ENCODE results near the gene RGS12.
A peak's percentile ranks its signal among the peaks of the same experiment; 100 is the strongest.

RGS12 gene

DNA sequence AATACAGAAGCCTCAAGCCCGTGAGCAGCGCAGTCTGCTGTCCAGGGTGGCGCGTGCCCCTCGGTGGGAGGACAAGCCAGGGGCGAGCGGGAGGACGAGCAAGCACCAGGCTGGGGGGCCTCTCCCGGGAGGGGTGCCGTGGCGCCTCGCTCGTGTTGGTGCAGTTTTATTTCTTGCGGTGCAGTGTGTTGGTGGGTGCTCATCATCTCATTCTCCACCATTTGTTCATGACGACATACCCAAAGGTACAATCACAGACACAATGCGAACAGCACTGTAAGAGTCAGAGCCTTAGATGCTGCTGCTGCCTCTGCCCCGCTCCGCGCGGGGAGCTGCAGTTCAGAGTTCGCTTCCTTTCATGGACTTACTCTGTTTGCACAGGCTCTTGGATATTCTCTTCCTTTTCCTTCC is 30.3 kb downstream of the RGS12 start:
- Histone ChIP-seq H3K4me3 (ENCODE audit: low read length) (no peak overlapping the region), H3K4me2 (ENCODE audit: low read length) (no peak overlapping the region), H3K27ac (ENCODE audit: low read depth, low read length) (no peak overlapping the region), H2BK5ac (ENCODE audit: low read length) (no peak overlapping the region), H3K23ac (ENCODE audit: low read length) (no peak overlapping the region), H2BK15ac (replicated peaks; ENCODE audit: low read depth) (no peak overlapping the region), H2BK120ac (ENCODE audit: low read depth, low read length) (no peak overlapping the region), H3K79me1 (ENCODE audit: low read length) (peaks cover 6% of the 10 kb centered on the region), H3K4me1 (ENCODE audit: control insufficient read depth, low read depth, low read length) (no peaks in the 10 kb centered on the region), H3K4ac (ENCODE audit: low read depth, low read length) (no peak overlapping the region), H2AK5ac (ENCODE audit: low read length) (no peak overlapping the region), H3K9ac (ENCODE audit: low read length) (no peak overlapping the region), H3K36me3 (ENCODE audit: control insufficient read depth, insufficient read depth, low read length) (no peaks in the 10 kb centered on the region), H4K5ac (ENCODE audit: low read length) (no peak overlapping the region), H3K79me2 (ENCODE audit: control insufficient read depth, insufficient read depth, low read length) (no peaks in the 10 kb centered on the region), H3K56ac (ENCODE audit: low read length) (no peak overlapping the region), H4K8ac (ENCODE audit: low read depth, low read length) (no peak overlapping the region), H3K18ac (ENCODE audit: low read length) (no peak overlapping the region), H3K27me3 (ENCODE audit: insufficient read depth, low read length, poor library complexity) (no peaks in the 10 kb centered on the region)
- DNase-seq, result no peak
- no CpG with 5 or more reads among the region's 21 CpGs for WGBS (ENCODE audit: extremely low coverage, insufficient coverage, low lambda C conversion rate)

DNA sequence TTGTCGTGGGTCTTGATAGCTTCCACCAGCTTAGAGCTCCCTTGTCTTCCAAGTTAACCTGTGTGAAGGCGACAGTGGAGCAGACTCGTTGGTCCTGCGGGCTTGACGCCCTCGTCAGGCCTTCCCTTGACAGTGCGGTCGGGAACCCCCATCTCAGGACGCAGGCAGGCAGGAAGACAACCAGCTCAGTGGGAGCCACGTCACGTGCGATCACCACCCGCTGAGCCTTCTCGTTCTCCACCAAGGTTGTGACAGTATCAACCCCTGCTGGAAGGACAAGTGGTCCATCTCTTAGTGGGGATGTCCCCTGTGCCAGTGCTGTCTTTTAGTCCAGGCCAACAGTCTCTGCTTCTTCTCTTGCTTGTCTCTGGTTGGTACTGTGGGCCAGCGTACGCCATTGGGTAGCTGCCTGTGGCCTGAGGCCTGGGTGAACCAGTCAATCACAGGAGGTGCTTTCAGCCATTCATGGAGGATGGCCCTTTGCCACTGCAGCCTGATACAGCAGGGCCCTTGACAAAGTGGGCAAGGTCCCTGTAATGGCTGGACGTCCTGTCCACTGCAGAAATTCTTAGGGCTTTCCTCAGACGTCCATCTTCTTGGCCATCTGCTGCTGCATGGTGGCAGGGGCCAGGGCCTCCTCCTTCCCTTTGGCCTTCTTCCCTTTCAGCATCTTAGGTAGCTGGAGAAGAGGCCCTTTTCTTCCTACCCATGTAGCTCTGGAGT is 31.4 kb downstream of the RGS12 start:
- Histone ChIP-seq H3K27ac (ENCODE audit: low read depth, low read length) (no peak overlapping the region), H2BK15ac (replicated peaks; ENCODE audit: low read depth) (no peak overlapping the region), H3K4me1 (ENCODE audit: control insufficient read depth, low read depth, low read length) (no peaks in the 10 kb centered on the region), H3K4me2 (ENCODE audit: low read length) (no peak overlapping the region), H4K5ac (ENCODE audit: low read length) (no peak overlapping the region), H3K18ac (ENCODE audit: low read length) (no peak overlapping the region), H3K56ac (ENCODE audit: low read length) (no peak overlapping the region), H2AK5ac (ENCODE audit: low read length) (no peak overlapping the region), H3K4me3 (ENCODE audit: low read length) (no peak overlapping the region), H4K8ac (ENCODE audit: low read depth, low read length) (no peak overlapping the region), H3K23ac (ENCODE audit: low read length) (no peak overlapping the region), H3K27me3 (ENCODE audit: insufficient read depth, low read length, poor library complexity) (no peaks in the 10 kb centered on the region), H3K36me3 (ENCODE audit: control insufficient read depth, insufficient read depth, low read length) (no peaks in the 10 kb centered on the region), H2BK5ac (ENCODE audit: low read length) (no peak overlapping the region), H3K9ac (ENCODE audit: low read length) (no peak overlapping the region), H3K79me2 (ENCODE audit: control insufficient read depth, insufficient read depth, low read length) (no peaks in the 10 kb centered on the region), H3K4ac (ENCODE audit: low read depth, low read length) (no peak overlapping the region), H3K79me1 (ENCODE audit: low read length) (peaks cover 6% of the 10 kb centered on the region), H2BK120ac (ENCODE audit: low read depth, low read length) (no peak overlapping the region)
- DNase-seq, result peak; percentile 87
- WGBS (ENCODE audit: extremely low coverage, insufficient coverage, low lambda C conversion rate), result no CpG with 5 or more reads among the region's 18 CpGs

DNA sequence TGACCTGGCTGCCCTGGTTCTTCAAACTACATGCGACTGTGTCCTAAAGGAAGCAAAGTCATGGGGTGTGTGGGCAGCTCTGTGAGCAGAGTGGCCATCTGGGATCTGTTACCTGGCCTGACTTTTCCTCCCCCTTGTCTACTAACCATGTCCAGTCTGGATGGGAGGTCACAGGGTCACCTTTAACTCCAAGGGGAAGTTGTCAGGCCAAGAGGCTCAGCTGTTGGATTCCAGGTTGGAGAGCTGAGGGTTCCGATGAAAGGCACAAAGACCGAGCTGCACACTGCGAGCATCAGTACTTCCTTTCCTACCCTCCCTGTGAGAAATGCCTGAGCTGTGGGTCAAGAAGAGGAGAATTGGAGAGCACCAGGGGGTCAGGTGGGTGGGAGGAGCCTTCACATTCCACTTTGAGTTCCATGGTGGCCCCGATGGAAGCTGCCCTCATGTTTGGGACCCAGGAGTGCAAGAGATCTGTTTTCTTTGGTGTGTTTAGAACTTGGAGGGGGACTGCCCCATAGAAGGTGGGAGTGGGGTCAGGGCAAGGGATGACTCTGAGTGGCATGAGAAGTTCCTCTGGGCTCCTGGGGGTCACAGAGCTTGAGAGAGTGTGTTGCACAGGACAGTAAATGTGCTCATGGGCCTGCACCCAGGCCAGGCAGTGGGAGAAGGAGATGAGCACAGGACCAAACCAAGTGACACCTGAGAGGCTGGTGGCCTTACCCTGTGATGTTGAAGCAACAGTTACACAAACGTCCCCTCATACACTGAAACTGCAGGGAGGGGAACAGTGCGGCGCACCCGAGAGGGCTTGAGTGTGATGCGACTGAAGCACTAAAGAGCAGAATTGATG is 36.2 kb downstream of the RGS12 start:
- no peak overlapping the region for H2BK120ac ChIP-seq (ENCODE audit: low read depth, low read length)
- no peak overlapping the region for H3K23ac ChIP-seq (ENCODE audit: low read length)
- H3K4ac ChIP-seq (ENCODE audit: low read depth, low read length), result no peak overlapping the region
- H4K5ac ChIP-seq (ENCODE audit: low read length), result no peak overlapping the region
- peaks cover 2% of the 10 kb centered on the region for H3K79me1 ChIP-seq (ENCODE audit: low read length)
- no peak overlapping the region for H2AK5ac ChIP-seq (ENCODE audit: low read length)
- H3K27ac ChIP-seq (ENCODE audit: low read depth, low read length), result no peak overlapping the region
- H3K4me2 ChIP-seq (ENCODE audit: low read length), result no peak overlapping the region
- H2BK15ac ChIP-seq (replicated peaks; ENCODE audit: low read depth), result no peak overlapping the region
- H3K56ac ChIP-seq (ENCODE audit: low read length), result no peak overlapping the region
- H3K18ac ChIP-seq (ENCODE audit: low read length), result no peak overlapping the region
- no peaks in the 10 kb centered on the region for H3K79me2 ChIP-seq (ENCODE audit: control insufficient read depth, insufficient read depth, low read length)
- H3K27me3 ChIP-seq (ENCODE audit: insufficient read depth, low read length, poor library complexity), result no peaks in the 10 kb centered on the region
- H3K36me3 ChIP-seq (ENCODE audit: control insufficient read depth, insufficient read depth, low read length), result no peaks in the 10 kb centered on the region
- no peak overlapping the region for H4K8ac ChIP-seq (ENCODE audit: low read depth, low read length)
- no peak overlapping the region for H2BK5ac ChIP-seq (ENCODE audit: low read length)
- H3K4me1 ChIP-seq (ENCODE audit: control insufficient read depth, low read depth, low read length), result peaks cover 3% of the 10 kb centered on the region
- DNase-seq, result no peak
- no CpG with 5 or more reads among the region's 10 CpGs for WGBS (ENCODE audit: extremely low coverage, insufficient coverage, low lambda C conversion rate)
- no peak overlapping the region for H3K9ac ChIP-seq (ENCODE audit: low read length)
- no peak overlapping the region for H3K4me3 ChIP-seq (ENCODE audit: low read length)

DNA sequence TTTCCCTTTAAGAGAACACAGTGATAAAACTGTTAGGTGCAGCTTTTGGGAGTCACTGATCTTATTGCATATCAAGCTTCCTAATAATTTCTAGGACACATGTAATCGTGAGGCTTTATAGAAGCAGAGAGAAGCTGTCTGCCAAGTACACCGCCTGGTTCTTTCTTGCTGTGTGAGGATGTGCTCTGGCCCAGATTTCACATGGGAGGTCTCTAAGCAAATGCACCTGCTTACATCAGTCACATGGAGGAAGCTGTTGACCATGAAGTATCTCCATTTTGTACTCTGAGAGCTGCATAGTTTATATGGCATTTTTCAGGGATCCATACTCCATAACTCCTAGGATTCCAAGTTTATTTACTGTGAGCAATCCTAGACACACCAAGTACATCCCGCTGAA is 37.1 kb downstream of the RGS12 start:
- Histone ChIP-seq H3K56ac (ENCODE audit: low read length) (no peak overlapping the region), H3K4me3 (ENCODE audit: low read length) (no peak overlapping the region), H4K8ac (ENCODE audit: low read depth, low read length) (no peak overlapping the region), H2AK5ac (ENCODE audit: low read length) (no peak overlapping the region), H4K5ac (ENCODE audit: low read length) (no peak overlapping the region), H2BK5ac (ENCODE audit: low read length) (no peak overlapping the region), H3K4me1 (ENCODE audit: control insufficient read depth, low read depth, low read length) (peaks cover 3% of the 10 kb centered on the region), H3K4ac (ENCODE audit: low read depth, low read length) (no peak overlapping the region), H2BK15ac (replicated peaks; ENCODE audit: low read depth) (no peak overlapping the region), H3K23ac (ENCODE audit: low read length) (no peak overlapping the region), H3K9ac (ENCODE audit: low read length) (no peak overlapping the region), H2BK120ac (ENCODE audit: low read depth, low read length) (no peak overlapping the region), H3K79me1 (ENCODE audit: low read length) (peaks cover 2% of the 10 kb centered on the region), H3K27me3 (ENCODE audit: insufficient read depth, low read length, poor library complexity) (no peaks in the 10 kb centered on the region), H3K4me2 (ENCODE audit: low read length) (no peak overlapping the region), H3K27ac (ENCODE audit: low read depth, low read length) (no peak overlapping the region), H3K18ac (ENCODE audit: low read length) (no peak overlapping the region), H3K36me3 (ENCODE audit: control insufficient read depth, insufficient read depth, low read length) (no peaks in the 10 kb centered on the region), H3K79me2 (ENCODE audit: control insufficient read depth, insufficient read depth, low read length) (no peaks in the 10 kb centered on the region)
- no CpG with 5 or more reads among the region's 3 CpGs for WGBS (ENCODE audit: extremely low coverage, insufficient coverage, low lambda C conversion rate)
- no peak for DNase-seq

DNA sequence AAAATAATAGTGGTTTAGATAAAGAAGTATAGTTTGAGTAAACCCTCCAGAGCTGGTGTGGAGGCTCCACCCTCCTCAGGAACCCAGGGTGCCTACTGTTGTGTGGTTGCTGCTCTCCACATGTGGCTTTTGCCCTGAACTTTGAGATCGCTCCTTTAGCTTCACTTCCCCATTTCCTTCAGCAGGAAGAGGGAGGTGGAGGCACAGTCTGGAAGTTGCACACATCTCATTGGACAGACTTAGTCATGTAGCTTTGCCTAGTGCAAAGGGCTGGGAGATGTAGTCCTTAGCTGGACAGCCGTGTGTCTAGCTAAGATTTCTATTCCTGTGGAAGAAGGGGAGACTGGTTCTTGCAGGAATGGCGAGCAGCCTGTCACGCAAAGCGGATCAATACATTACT is 37.9 kb downstream of the RGS12 start:
- DNase-seq, result no peak
- Histone ChIP-seq H3K23ac (ENCODE audit: low read length) (no peak overlapping the region), H2BK5ac (ENCODE audit: low read length) (no peak overlapping the region), H3K4me1 (ENCODE audit: control insufficient read depth, low read depth, low read length) (peaks cover 3% of the 10 kb centered on the region), H2AK5ac (ENCODE audit: low read length) (no peak overlapping the region), H3K36me3 (ENCODE audit: control insufficient read depth, insufficient read depth, low read length) (no peaks in the 10 kb centered on the region), H3K79me2 (ENCODE audit: control insufficient read depth, insufficient read depth, low read length) (no peaks in the 10 kb centered on the region), H3K9ac (ENCODE audit: low read length) (no peak overlapping the region), H3K27ac (ENCODE audit: low read depth, low read length) (no peak overlapping the region), H3K79me1 (ENCODE audit: low read length) (peaks cover 6% of the 10 kb centered on the region), H4K8ac (ENCODE audit: low read depth, low read length) (no peak overlapping the region), H2BK15ac (replicated peaks; ENCODE audit: low read depth) (no peak overlapping the region), H3K4me3 (ENCODE audit: low read length) (no peak overlapping the region), H3K4ac (ENCODE audit: low read depth, low read length) (no peak overlapping the region), H4K5ac (ENCODE audit: low read length) (no peak overlapping the region), H2BK120ac (ENCODE audit: low read depth, low read length) (no peak overlapping the region), H3K4me2 (ENCODE audit: low read length) (no peak overlapping the region), H3K56ac (ENCODE audit: low read length) (no peak overlapping the region), H3K27me3 (ENCODE audit: insufficient read depth, low read length, poor library complexity) (no peaks in the 10 kb centered on the region), H3K18ac (ENCODE audit: low read length) (no peak overlapping the region)
- WGBS (ENCODE audit: extremely low coverage, insufficient coverage, low lambda C conversion rate), result no CpG with 5 or more reads among the region's 5 CpGs
